ENCODE results near the gene TKFC.

The TKFC gene

DNA sequence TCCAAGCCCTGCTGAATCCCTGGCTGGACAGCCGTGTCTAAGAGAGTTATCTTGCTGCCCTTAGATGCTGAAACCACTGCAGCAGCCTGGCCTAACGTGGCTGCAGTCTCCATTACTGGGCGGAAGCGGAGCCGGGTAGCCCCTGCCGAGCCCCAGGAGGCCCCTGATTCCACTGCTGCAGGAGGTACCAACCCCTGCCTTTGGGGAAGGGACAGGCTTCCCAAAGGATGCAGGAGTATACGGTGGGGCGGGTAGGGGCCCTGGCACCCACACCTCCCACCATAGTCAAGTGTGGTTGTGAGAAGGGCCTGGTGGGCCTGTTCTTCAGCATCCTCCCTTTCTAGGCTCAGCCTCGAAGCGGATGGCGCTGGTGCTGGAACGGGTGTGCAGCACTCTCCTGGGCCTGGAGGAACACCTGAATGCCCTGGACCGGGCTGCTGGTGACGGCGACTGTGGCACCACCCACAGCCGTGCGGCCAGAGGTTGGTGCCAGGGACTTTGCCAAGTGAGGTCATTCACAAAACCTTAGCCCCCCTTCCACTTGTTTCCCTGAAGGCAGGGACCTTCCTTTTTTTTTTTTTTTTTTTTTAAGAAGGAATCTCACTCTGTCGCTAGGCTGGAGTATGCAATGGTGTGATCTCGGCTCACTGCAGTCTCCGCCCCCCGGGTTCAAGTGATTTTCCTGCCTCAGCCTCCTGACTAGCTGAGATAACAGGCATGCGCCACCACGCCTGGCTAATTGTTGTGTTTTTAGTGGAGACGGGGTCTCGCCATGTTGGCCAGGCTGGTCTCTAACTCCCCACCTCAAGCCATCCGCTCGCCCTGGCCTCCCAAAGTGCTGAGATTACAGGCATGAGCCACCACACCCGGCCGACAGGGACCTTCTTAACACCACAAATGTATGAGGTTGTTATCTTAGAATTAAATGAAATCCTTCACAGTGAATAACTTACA lies 11.0 kb downstream of the TKFC start:
- Histone ChIP-seq H3K4me3 (ENCODE audit: insufficient read depth, low read depth, low read length, poor library complexity, severe bottlenecking) (no peak overlapping the region), H3K9me3 (ENCODE audit: control insufficient read depth, low read length) (no peaks in the 10 kb centered on the region), H3K4me1 (ENCODE audit: control insufficient read depth, insufficient read depth, low read length, poor library complexity, severe bottlenecking) (no peaks in the 10 kb centered on the region), H3K36me3 (ENCODE audit: control insufficient read depth, insufficient read depth, low read length) (peaks cover 20% of the 10 kb centered on the region), H3K27me3 (replicated peaks; ENCODE audit: control insufficient read depth, insufficient read depth, low read length, poor library complexity, severe bottlenecking) (no peaks in the 10 kb centered on the region), H3K27ac (ENCODE audit: insufficient read depth, low read length, poor library complexity, severe bottlenecking) (no peak overlapping the region)
- no peak for DNase-seq

DNA sequence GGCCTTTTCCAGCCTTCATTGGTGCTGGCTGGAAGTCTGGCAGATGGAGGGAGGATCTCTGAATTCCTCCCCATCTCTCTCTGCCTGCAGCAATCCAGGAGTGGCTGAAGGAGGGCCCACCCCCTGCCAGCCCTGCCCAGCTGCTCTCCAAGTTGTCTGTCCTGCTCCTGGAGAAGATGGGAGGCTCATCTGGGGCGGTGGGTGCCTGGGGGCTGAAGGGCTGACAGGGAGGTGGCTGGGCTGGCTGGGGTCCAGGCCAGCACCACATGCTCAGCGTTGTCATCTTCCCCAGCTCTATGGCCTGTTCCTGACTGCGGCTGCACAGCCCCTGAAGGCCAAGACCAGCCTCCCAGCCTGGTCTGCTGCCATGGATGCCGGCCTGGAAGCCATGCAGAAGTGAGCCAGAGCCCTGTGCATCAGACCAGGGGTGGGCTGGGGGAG lies 12.2 kb downstream of the TKFC start:
- Histone ChIP-seq H3K4me3 (ENCODE audit: insufficient read depth, low read depth, low read length, poor library complexity, severe bottlenecking) (no peak overlapping the region), H3K27me3 (replicated peaks; ENCODE audit: control insufficient read depth, insufficient read depth, low read length, poor library complexity, severe bottlenecking) (no peaks in the 10 kb centered on the region), H3K27ac (ENCODE audit: insufficient read depth, low read length, poor library complexity, severe bottlenecking) (no peak overlapping the region), H3K9me3 (ENCODE audit: control insufficient read depth, low read length) (no peaks in the 10 kb centered on the region), H3K4me1 (ENCODE audit: control insufficient read depth, insufficient read depth, low read length, poor library complexity, severe bottlenecking) (no peaks in the 10 kb centered on the region), H3K36me3 (ENCODE audit: control insufficient read depth, insufficient read depth, low read length) (peaks cover 31% of the 10 kb centered on the region)
- no peak for DNase-seq

DNA sequence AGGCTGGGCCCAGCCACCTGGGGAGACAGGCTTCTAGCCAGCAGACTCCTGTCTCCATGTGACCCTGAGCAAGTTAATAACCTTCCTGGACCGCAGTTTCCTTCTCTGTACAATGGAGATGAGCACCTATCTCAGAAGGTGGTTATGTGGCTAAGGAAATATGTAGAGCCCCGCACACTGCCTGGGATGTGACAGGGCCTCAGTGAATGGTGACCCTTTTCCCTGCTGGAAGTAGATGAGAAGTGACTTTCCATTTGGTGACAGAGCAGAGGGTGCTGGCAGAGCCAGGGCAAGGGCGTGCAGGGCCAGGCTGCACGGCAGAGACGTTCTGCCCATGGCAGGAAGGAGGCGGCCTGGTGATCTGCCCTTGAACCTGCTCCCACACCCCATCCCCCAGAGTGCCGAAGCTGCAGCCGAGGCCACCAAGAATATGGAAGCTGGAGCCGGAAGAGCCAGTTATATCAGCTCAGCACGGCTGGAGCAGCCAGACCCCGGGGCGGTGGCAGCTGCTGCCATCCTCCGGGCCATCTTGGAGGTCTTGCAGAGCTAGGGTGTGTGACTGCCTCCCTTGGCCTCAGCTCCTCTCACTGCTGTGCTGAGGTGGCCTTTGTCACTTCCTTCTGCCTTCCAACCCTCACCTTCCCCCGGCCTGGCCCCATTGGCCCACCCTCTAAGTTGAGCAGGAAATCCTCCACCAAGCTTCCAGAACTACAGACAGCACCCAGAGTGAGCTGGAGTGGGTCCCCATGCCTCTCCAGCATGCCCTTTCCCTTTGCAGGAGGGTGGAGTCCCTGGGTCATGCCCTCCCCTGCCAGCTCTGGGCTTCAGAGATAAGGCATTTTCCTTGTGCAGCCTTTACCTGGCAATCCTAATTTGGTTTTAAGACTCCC lies 13.2 kb downstream of the TKFC start:
- Histone ChIP-seq H3K27me3 (replicated peaks; ENCODE audit: control insufficient read depth, insufficient read depth, low read length, poor library complexity, severe bottlenecking) (no peaks in the 10 kb centered on the region), H3K4me1 (ENCODE audit: control insufficient read depth, insufficient read depth, low read length, poor library complexity, severe bottlenecking) (no peaks in the 10 kb centered on the region), H3K27ac (ENCODE audit: insufficient read depth, low read length, poor library complexity, severe bottlenecking) (no peak overlapping the region), H3K36me3 (ENCODE audit: control insufficient read depth, insufficient read depth, low read length) (peaks cover 40% of the 10 kb centered on the region), H3K9me3 (ENCODE audit: control insufficient read depth, low read length) (no peaks in the 10 kb centered on the region), H3K4me3 (ENCODE audit: insufficient read depth, low read depth, low read length, poor library complexity, severe bottlenecking) (no peak overlapping the region)
- DNase-seq = no peak

GRCh38 chr11:61347916-61348461 lies 15.0 kb downstream of the TKFC start:
- Histone ChIP-seq H3K9me3 (ENCODE audit: control insufficient read depth, low read length) (no peaks in the 10 kb centered on the region), H3K4me3 (ENCODE audit: insufficient read depth, low read depth, low read length, poor library complexity, severe bottlenecking) (no peak overlapping the region), H3K4me1 (ENCODE audit: control insufficient read depth, insufficient read depth, low read length, poor library complexity, severe bottlenecking) (no peaks in the 10 kb centered on the region), H3K27ac (ENCODE audit: insufficient read depth, low read length, poor library complexity, severe bottlenecking) (no peak overlapping the region), H3K36me3 (ENCODE audit: control insufficient read depth, insufficient read depth, low read length) (peaks cover 52% of the 10 kb centered on the region), H3K27me3 (replicated peaks; ENCODE audit: control insufficient read depth, insufficient read depth, low read length, poor library complexity, severe bottlenecking) (no peaks in the 10 kb centered on the region)
- no peak for DNase-seq

DNA sequence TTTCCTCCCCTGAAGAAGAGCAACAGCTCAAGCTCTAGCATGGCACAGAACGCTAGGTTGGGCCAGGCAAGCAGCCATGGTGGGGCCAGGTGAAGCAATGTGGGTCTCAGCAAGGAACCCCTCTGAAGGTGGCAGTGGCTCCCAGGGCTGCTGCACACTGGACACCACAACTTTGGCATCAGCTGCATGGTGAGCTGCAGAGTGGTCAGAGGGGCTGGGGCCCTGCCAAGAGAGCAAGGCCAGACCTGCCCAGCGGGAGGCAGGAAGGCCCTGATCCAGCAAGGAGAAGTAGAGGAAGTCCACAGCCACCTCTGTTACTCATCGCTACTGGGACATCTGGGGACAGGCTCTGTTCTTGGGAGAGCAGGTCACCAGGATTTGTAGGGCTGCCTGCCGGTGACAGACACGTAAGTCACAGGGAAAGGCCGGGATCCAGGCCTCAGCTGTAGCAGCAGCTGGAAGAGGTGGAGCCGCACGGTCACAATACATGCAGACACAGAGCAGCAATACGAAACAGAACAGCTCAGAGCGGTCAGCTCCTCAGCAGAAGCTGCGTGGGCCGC lies 16.2 kb downstream of the TKFC start:
- no peak for DNase-seq
- Histone ChIP-seq H3K27me3 (replicated peaks; ENCODE audit: control insufficient read depth, insufficient read depth, low read length, poor library complexity, severe bottlenecking) (no peaks in the 10 kb centered on the region), H3K9me3 (ENCODE audit: control insufficient read depth, low read length) (no peaks in the 10 kb centered on the region), H3K4me1 (ENCODE audit: control insufficient read depth, insufficient read depth, low read length, poor library complexity, severe bottlenecking) (no peaks in the 10 kb centered on the region), H3K27ac (ENCODE audit: insufficient read depth, low read length, poor library complexity, severe bottlenecking) (no peak overlapping the region), H3K4me3 (ENCODE audit: insufficient read depth, low read depth, low read length, poor library complexity, severe bottlenecking) (no peak overlapping the region), H3K36me3 (ENCODE audit: control insufficient read depth, insufficient read depth, low read length) (peaks cover 63% of the 10 kb centered on the region)

GRCh38 chr11:61349916-61350315 lies 16.9 kb downstream of the TKFC start:
- no peak overlapping the region for H3K4me3 ChIP-seq (ENCODE audit: insufficient read depth, low read depth, low read length, poor library complexity, severe bottlenecking)
- no peaks in the 10 kb centered on the region for H3K9me3 ChIP-seq (ENCODE audit: control insufficient read depth, low read length)
- H3K27ac ChIP-seq (ENCODE audit: insufficient read depth, low read length, poor library complexity, severe bottlenecking) = no peak overlapping the region
- no peak for DNase-seq
- H3K27me3 ChIP-seq (replicated peaks; ENCODE audit: control insufficient read depth, insufficient read depth, low read length, poor library complexity, severe bottlenecking) = no peaks in the 10 kb centered on the region
- no peaks in the 10 kb centered on the region for H3K4me1 ChIP-seq (ENCODE audit: control insufficient read depth, insufficient read depth, low read length, poor library complexity, severe bottlenecking)
- H3K36me3 ChIP-seq (ENCODE audit: control insufficient read depth, insufficient read depth, low read length) = peaks cover 63% of the 10 kb centered on the region

- H3K4me1 ChIP-seq (ENCODE audit: control insufficient read depth, insufficient read depth, low read length, poor library complexity, severe bottlenecking) = no peaks in the 10 kb centered on the region
- H3K27me3 ChIP-seq (replicated peaks; ENCODE audit: control insufficient read depth, insufficient read depth, low read length, poor library complexity, severe bottlenecking) = no peaks in the 10 kb centered on the region
- H3K4me3 ChIP-seq (ENCODE audit: insufficient read depth, low read depth, low read length, poor library complexity, severe bottlenecking) = no peak overlapping the region
- no peak for DNase-seq
- no peak overlapping the region for H3K27ac ChIP-seq (ENCODE audit: insufficient read depth, low read length, poor library complexity, severe bottlenecking)
- H3K36me3 ChIP-seq (ENCODE audit: control insufficient read depth, insufficient read depth, low read length) = peaks cover 63% of the 10 kb centered on the region
- H3K9me3 ChIP-seq (ENCODE audit: control insufficient read depth, low read length) = no peaks in the 10 kb centered on the region
Measured at GRCh38 chr11:61350336-61350735, 17.3 kb downstream of the TKFC start.

DNA sequence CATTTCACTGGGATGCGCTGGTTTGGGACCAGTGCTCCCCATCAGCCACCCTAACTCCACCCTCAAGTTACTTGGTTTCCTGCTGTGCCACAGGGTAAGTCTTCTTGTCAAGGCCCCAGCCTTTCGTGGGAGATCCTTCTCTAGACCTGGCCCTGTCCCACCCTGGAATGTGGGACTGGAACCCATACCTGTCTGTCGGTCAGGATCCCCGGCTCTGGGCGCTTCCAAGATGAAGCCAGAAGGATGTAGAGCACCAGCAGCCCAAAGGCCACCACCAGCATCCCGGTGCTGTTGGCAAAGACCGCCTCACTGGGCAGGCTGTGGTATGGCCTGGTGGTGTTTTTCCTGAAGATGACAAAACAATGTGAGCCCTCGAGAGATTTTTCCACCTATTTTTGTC lies 17.8 kb downstream of the TKFC start:
- Histone ChIP-seq H3K9me3 (ENCODE audit: control insufficient read depth, low read length) (no peaks in the 10 kb centered on the region), H3K4me1 (ENCODE audit: control insufficient read depth, insufficient read depth, low read length, poor library complexity, severe bottlenecking) (no peaks in the 10 kb centered on the region), H3K27ac (ENCODE audit: insufficient read depth, low read length, poor library complexity, severe bottlenecking) (no peak overlapping the region), H3K36me3 (ENCODE audit: control insufficient read depth, insufficient read depth, low read length) (peaks cover 63% of the 10 kb centered on the region), H3K4me3 (ENCODE audit: insufficient read depth, low read depth, low read length, poor library complexity, severe bottlenecking) (no peak overlapping the region), H3K27me3 (replicated peaks; ENCODE audit: control insufficient read depth, insufficient read depth, low read length, poor library complexity, severe bottlenecking) (no peaks in the 10 kb centered on the region)
- no peak for DNase-seq

DNA sequence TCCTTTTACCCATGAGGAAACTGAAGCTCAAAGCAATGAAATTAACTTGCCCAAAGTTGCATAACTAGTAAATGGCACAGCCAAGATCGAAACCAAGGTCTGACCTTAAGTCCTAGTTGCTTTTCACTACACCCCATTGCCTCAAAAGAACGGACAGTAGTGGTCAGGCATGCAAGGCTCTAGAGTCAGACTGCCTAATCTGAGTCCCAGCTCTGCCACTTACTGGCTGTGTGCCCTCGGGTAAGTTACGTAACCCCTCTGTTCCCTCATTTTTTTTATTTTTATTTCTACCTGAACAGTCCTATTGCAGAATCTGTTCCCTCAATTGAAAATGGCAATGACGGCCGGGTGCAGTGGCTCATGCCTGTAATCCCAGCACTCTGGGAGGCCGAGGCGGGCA lies 19.0 kb downstream of the TKFC start:
- H3K9me3 ChIP-seq (ENCODE audit: control insufficient read depth, low read length) = no peaks in the 10 kb centered on the region
- no peaks in the 10 kb centered on the region for H3K27me3 ChIP-seq (replicated peaks; ENCODE audit: control insufficient read depth, insufficient read depth, low read length, poor library complexity, severe bottlenecking)
- peaks cover 63% of the 10 kb centered on the region for H3K36me3 ChIP-seq (ENCODE audit: control insufficient read depth, insufficient read depth, low read length)
- H3K4me3 ChIP-seq (ENCODE audit: insufficient read depth, low read depth, low read length, poor library complexity, severe bottlenecking) = no peak overlapping the region
- no peaks in the 10 kb centered on the region for H3K4me1 ChIP-seq (ENCODE audit: control insufficient read depth, insufficient read depth, low read length, poor library complexity, severe bottlenecking)
- no peak overlapping the region for H3K27ac ChIP-seq (ENCODE audit: insufficient read depth, low read length, poor library complexity, severe bottlenecking)
- DNase-seq = no peak
